Measurements from ENCODE around the gene ZNF281.

GRCh38 chr1:200433586-200433985, 23.8 kb upstream of the ZNF281 start:
- TF ChIP-seq, protein P1, sequence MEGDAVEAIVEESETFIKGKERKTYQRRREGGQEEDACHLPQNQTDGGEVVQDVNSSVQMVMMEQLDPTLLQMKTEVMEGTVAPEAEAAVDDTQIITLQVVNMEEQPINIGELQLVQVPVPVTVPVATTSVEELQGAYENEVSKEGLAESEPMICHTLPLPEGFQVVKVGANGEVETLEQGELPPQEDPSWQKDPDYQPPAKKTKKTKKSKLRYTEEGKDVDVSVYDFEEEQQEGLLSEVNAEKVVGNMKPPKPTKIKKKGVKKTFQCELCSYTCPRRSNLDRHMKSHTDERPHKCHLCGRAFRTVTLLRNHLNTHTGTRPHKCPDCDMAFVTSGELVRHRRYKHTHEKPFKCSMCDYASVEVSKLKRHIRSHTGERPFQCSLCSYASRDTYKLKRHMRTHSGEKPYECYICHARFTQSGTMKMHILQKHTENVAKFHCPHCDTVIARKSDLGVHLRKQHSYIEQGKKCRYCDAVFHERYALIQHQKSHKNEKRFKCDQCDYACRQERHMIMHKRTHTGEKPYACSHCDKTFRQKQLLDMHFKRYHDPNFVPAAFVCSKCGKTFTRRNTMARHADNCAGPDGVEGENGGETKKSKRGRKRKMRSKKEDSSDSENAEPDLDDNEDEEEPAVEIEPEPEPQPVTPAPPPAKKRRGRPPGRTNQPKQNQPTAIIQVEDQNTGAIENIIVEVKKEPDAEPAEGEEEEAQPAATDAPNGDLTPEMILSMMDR (IDR thresholded peaks at IDR 0.05; ENCODE audit: low read length), result no peak
- TF ChIP-seq EZH2 (optimal IDR thresholded peaks at IDR 0.05; ENCODE audit: low read depth, low read length) (no peak), EZH2phosphoT487 (IDR thresholded peaks at IDR 0.05; ENCODE audit: low read length) (no peak)

All from MM.1S (cell line).